Neural cell (in vitro differentiated cells): Measurements from ENCODE around the gene SNX32. TPM values are rescaled to one million over a fixed set of nuclear protein-coding genes. Genes with fewer than 3 reads are reported as not detected.

Experiments used
- H2AFZ ChIP-seq: fragments of 200-600, 300-800 bp; sonication (generic), shearing (Covaris generic); 2 replicates; pipeline ENCODE4 v1.6.0; 2014; ENCODE audit warnings: low read depth, mild to moderate bottlenecking, antibody characterized with exemption, low read length, moderate library complexity
- H3F3A ChIP-seq: fragments of 200-600 bp; shearing (Covaris generic); 2 replicates; pipeline ENCODE4 v1.6.1; 2016; ENCODE audit warnings: mild to moderate bottlenecking, moderate library complexity, mixed read lengths, antibody characterized with exemption, low read length; ENCODE audit not compliant: insufficient read depth, poor library complexity, severe bottlenecking
- H3K27ac ChIP-seq: fragments of 200-600, 300-800 bp; sonication (generic), shearing (Covaris generic); 2 replicates; pipeline ENCODE4 v1.5.1; 2014; ENCODE audit warnings: mild to moderate bottlenecking, low read length, moderate library complexity
- H3K27me3 ChIP-seq: fragments of 300-800, 200-600 bp; sonication (generic), shearing (Covaris generic); 2 replicates; pipeline ENCODE4 v1.6.0; 2014; ENCODE audit warnings: mild to moderate bottlenecking, low read depth, low read length, moderate library complexity; ENCODE audit not compliant: insufficient read depth
- H3K36me3 ChIP-seq: fragments of 300-800, 200-600 bp; sonication (generic), shearing (Covaris generic); 2 replicates; pipeline ENCODE4 v1.5.1; 2014; ENCODE audit warnings: mild to moderate bottlenecking, antibody characterized with exemption, low read length, moderate library complexity; ENCODE audit not compliant: insufficient read depth
- H3K4me2 ChIP-seq: fragments of 300-800, 200-600 bp; sonication (generic), shearing (Covaris generic); 2 replicates; pipeline ENCODE4 v1.6.0; 2014; ENCODE audit warnings: mild to moderate bottlenecking, low read length
- H3K4me3 ChIP-seq: fragments of 300-800, 200-600 bp; sonication (generic), shearing (Covaris generic); 2 replicates; pipeline ENCODE4 v1.5.1; 2014; ENCODE audit warnings: mild to moderate bottlenecking, low read length, moderate library complexity
- H3K79me2 ChIP-seq: fragments of 200-600 bp; shearing (Covaris generic); replicated peaks from 2 replicates; pipeline ENCODE4 v1.6.0; 2014; ENCODE audit warnings: mild to moderate bottlenecking, low read length, moderate library complexity; ENCODE audit not compliant: insufficient read depth
- H3K9ac ChIP-seq: fragments of 300-800, 200-600 bp; sonication (generic), shearing (Covaris generic); 2 replicates; pipeline ENCODE4 v1.6.1; 2016; ENCODE audit warnings: mild to moderate bottlenecking, low read length, mixed read lengths
- H3K9me2 ChIP-seq: fragments of 200-600 bp; shearing (Covaris generic); 2 replicates; pipeline ENCODE4 v1.6.1; 2016; ENCODE audit warnings: mild to moderate bottlenecking, low read length, mixed read lengths; ENCODE audit not compliant: insufficient read depth
- H3K9me3 ChIP-seq: fragments of 200-600, 300-800 bp; sonication (generic), shearing (Covaris generic); 2 replicates; pipeline ENCODE4 v1.6.1; 2016; ENCODE audit warnings: mild to moderate bottlenecking, mixed run types, low read length, moderate library complexity, mixed read lengths
- H4K20me1 ChIP-seq: fragments of 200-600 bp; shearing (Covaris generic); 2 replicates; pipeline ENCODE4 v1.6.1; 2016; ENCODE audit warnings: mild to moderate bottlenecking, mixed run types; ENCODE audit not compliant: insufficient read depth
- EP300 ChIP-seq: fragments of 450-650 bp; conservative IDR thresholded peaks from 2 replicates; pipeline ENCODE4 v1.6.1; 2014; ENCODE audit warnings: antibody characterized with exemption, mild to moderate bottlenecking, moderate library complexity; ENCODE audit not compliant: poor library complexity, severe bottlenecking
- EZH2 ChIP-seq: fragments of 200-600, 300-800 bp; shearing (Covaris generic), sonication (generic); IDR thresholded peaks from 2 replicates; pipeline ENCODE4 v1.6.1; 2014; ENCODE audit warnings: antibody characterized with exemption, low read length, borderline replicate concordance, mild to moderate bottlenecking; ENCODE audit not compliant: insufficient read depth, poor library complexity, severe bottlenecking
- MXI1 ChIP-seq: fragments of 450-650 bp; conservative IDR thresholded peaks from 2 replicates; pipeline ENCODE4 v1.6.1; 2014; ENCODE audit warnings: antibody characterized with exemption, mild to moderate bottlenecking; ENCODE audit not compliant: poor library complexity, severe bottlenecking
- POLR2AphosphoS5 ChIP-seq: IDR thresholded peaks from 2 replicates; pipeline ENCODE4 v1.6.1; 2012
- RAD21 ChIP-seq: fragments of 450-650 bp; conservative IDR thresholded peaks from 2 replicates; pipeline ENCODE4 v1.6.1; 2014; ENCODE audit warnings: antibody characterized with exemption, mild to moderate bottlenecking, moderate library complexity
- SMC3 ChIP-seq: fragments of 450-650 bp; conservative IDR thresholded peaks from 2 replicates; pipeline ENCODE4 v1.6.1; 2014; ENCODE audit warnings: antibody characterized with exemption, mild to moderate bottlenecking, moderate library complexity; ENCODE audit not compliant: poor library complexity
- TAF1 ChIP-seq: IDR thresholded peaks from 2 replicates; pipeline ENCODE4 v1.6.1; 2012; ENCODE audit warnings: low read depth
- polyA plus RNA-seq: library from polyadenylated mRNA; depleted of rRNA; stranded (reverse); fragments of >200 nt; gene quantifications from 2 replicates; pipeline ENCODE4 v1.2.3, GENCODE V29; 2014
- TF ChIP-seq, protein P1 (sequence below): IDR thresholded peaks from 2 replicates; pipeline ENCODE4 v1.6.1; 2012; ENCODE audit warnings: borderline replicate concordance
- TF ChIP-seq, protein P2 (sequence below): fragments of 450-650 bp; IDR thresholded peaks from 2 replicates; pipeline ENCODE4 v1.5.1; 2014; ENCODE audit warnings: antibody characterized with exemption, mild to moderate bottlenecking, moderate library complexity; ENCODE audit not compliant: poor library complexity, severe bottlenecking

Gene SNX32
- polyA plus RNA-seq, 1 donor from 2014 or later: 16.0 TPM

DNA sequence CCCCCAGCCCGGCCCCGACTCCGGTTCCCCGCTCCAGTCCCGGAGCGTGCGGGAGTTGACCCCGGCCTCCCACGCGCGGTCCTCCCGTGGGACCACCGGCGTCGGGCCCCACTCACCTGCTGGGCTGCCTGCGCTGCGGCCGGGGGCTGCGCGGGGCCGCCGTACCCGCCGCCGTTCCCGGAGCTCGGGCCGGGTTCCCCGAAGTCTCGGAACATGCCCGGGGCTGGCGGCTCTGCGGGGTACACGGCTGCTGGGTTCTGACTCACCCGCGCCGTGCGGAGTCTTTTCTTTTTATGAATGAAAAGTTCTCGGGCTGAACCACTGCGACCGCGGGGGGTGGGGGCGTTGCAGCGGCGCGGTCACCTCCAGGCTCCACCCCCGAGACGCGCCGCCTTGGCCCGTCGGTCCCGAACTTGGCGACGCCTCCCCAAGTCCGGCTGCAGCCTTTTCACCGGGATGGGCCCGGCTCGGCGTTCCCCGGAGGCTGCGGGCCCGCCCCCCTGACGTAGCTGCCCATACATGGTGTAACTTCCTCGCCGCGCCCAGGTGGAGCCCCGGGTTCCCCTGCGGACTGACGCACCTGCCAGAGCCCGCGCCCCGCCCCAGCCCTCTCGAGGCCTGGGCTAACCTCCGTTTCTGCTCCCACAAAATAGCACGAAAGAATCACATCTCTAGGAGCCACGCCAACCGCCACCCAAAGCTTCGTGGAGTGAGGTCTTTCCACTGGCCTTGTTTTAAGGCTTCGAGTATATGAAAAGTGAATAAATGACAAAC is 66.5 kb downstream of the SNX32 start, which contains the start of gene FOSL1:
Gene FOSL1 (minus strand): TSS at position 264 of the 774 bp plus-strand sequence. CDS start 49 bp downstream, at position 215.
- Histone ChIP-seq H3K36me3 (no peaks in the 10 kb centered on the region), H3K9me3 (no peaks in the 10 kb centered on the region), H3K9ac (no peak within 1 kb of the TSS), H3F3A (no peaks in the 10 kb centered on the region), H4K20me1 (no peaks in the 10 kb centered on the region), H3K27ac (no peak within 1 kb of the TSS), H2AFZ (no peak within 1 kb of the TSS), H3K27me3 (peaks cover 63% of the 10 kb centered on the region), H3K9me2 (no peaks in the 10 kb centered on the region), H3K79me2 (no peaks in the 10 kb centered on the region), H3K4me3 (peak within 1 kb of the TSS; percentile 67), H3K4me2 (no peak within 1 kb of the TSS)
- no peak for TF ChIP-seq RAD21
- peak; percentile 57 for TF ChIP-seq EZH2
- TF ChIP-seq SMC3: no peak
- no peak for TF ChIP-seq POLR2AphosphoS5
- TF ChIP-seq, protein P1, sequence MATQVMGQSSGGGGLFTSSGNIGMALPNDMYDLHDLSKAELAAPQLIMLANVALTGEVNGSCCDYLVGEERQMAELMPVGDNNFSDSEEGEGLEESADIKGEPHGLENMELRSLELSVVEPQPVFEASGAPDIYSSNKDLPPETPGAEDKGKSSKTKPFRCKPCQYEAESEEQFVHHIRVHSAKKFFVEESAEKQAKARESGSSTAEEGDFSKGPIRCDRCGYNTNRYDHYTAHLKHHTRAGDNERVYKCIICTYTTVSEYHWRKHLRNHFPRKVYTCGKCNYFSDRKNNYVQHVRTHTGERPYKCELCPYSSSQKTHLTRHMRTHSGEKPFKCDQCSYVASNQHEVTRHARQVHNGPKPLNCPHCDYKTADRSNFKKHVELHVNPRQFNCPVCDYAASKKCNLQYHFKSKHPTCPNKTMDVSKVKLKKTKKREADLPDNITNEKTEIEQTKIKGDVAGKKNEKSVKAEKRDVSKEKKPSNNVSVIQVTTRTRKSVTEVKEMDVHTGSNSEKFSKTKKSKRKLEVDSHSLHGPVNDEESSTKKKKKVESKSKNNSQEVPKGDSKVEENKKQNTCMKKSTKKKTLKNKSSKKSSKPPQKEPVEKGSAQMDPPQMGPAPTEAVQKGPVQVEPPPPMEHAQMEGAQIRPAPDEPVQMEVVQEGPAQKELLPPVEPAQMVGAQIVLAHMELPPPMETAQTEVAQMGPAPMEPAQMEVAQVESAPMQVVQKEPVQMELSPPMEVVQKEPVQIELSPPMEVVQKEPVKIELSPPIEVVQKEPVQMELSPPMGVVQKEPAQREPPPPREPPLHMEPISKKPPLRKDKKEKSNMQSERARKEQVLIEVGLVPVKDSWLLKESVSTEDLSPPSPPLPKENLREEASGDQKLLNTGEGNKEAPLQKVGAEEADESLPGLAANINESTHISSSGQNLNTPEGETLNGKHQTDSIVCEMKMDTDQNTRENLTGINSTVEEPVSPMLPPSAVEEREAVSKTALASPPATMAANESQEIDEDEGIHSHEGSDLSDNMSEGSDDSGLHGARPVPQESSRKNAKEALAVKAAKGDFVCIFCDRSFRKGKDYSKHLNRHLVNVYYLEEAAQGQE: no peak

DNA sequence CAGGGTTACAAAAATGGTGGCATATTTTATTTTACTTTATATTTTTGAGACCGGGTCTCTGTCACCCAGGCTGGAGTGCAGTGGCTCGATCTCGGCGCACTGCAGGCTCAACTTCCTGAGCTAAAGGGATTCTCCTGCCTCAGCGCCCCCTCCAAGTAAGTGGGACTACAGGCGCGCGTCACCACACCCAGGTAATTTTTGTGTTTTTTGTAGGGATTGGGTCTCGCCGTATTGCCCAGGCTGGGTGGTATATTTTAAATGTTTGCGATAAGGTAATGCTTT is 67.1 kb downstream of the SNX32 start:
- Histone ChIP-seq H3K4me3 (peak overlapping the region; percentile 67), H3K27ac (no peak overlapping the region), H3K9ac (no peak overlapping the region), H4K20me1 (no peaks in the 10 kb centered on the region), H2AFZ (no peak overlapping the region), H3K9me2 (no peaks in the 10 kb centered on the region), H3K36me3 (no peaks in the 10 kb centered on the region), H3K79me2 (no peaks in the 10 kb centered on the region), H3K27me3 (peaks cover 63% of the 10 kb centered on the region), H3F3A (no peaks in the 10 kb centered on the region), H3K9me3 (no peaks in the 10 kb centered on the region), H3K4me2 (no peak overlapping the region)
- TF ChIP-seq EZH2 (peak; percentile 21), MXI1 (no peak)

DNA sequence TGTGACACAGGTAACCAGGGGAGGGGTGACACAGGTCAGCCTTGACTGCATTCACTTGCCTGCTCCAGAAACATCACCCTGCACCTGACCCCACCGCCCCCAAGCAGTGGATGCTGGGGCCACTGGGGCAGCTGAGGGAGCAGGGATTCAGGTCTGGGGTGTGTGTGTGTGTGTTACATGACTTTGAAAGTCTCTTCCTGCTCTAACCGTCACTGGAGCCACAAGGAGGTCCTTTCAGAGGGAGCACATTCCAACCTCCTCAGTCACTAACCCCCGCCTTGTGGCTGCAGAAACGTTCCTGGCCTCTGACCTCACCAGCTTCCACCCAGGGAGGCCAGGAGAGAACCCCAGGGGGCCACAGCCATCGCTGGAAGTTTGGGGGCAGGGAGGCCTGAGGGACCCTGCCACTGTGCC is 69.3 kb downstream of the SNX32 start:
- TF ChIP-seq POLR2AphosphoS5 (no peak), EP300 (no peak), RAD21 (no peak), MXI1 (no peak), TAF1 (no peak), SMC3 (no peak), EZH2 (no peak)
- TF ChIP-seq, protein P1: no peak
- TF ChIP-seq, protein P2, sequence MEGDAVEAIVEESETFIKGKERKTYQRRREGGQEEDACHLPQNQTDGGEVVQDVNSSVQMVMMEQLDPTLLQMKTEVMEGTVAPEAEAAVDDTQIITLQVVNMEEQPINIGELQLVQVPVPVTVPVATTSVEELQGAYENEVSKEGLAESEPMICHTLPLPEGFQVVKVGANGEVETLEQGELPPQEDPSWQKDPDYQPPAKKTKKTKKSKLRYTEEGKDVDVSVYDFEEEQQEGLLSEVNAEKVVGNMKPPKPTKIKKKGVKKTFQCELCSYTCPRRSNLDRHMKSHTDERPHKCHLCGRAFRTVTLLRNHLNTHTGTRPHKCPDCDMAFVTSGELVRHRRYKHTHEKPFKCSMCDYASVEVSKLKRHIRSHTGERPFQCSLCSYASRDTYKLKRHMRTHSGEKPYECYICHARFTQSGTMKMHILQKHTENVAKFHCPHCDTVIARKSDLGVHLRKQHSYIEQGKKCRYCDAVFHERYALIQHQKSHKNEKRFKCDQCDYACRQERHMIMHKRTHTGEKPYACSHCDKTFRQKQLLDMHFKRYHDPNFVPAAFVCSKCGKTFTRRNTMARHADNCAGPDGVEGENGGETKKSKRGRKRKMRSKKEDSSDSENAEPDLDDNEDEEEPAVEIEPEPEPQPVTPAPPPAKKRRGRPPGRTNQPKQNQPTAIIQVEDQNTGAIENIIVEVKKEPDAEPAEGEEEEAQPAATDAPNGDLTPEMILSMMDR: no peak
- Histone ChIP-seq H3F3A (no peaks in the 10 kb centered on the region), H3K36me3 (no peaks in the 10 kb centered on the region), H3K79me2 (no peaks in the 10 kb centered on the region), H3K27ac (no peak overlapping the region), H3K9me2 (no peaks in the 10 kb centered on the region), H3K4me3 (no peak overlapping the region), H3K9ac (no peak overlapping the region), H4K20me1 (no peaks in the 10 kb centered on the region), H2AFZ (no peak overlapping the region), H3K9me3 (no peaks in the 10 kb centered on the region), H3K4me2 (no peak overlapping the region), H3K27me3 (peaks cover 62% of the 10 kb centered on the region)
